HepG2 (cell line): Measurements from ENCODE around the gene SIN3A. TPM values are rescaled to one million over a fixed set of nuclear protein-coding genes. Genes with fewer than 3 reads are reported as not detected.
A peak's percentile ranks its signal among the peaks of the same experiment; 100 is the strongest.

Experiments used
- AGO1 ChIP-seq: fragments of 200-400 bp; formaldehyde crosslinking; IDR thresholded peaks from 2 replicates; pipeline ENCODE4 v1.6.1; 2017; ENCODE audit warnings: mild to moderate bottlenecking, low read depth, low read length, moderate library complexity; ENCODE audit not compliant: poor library complexity, severe bottlenecking
- CBX2 ChIP-seq, 2 experiments: fragments of 200-600 bp in 1 of 2; sonication (generic); formaldehyde crosslinking in 1 of 2; IDR thresholded peaks; 2 replicates each; pipeline versions ENCODE4 v1.7.0 to v1.8.1; 2018 to 2022; ENCODE audit warnings: low read depth in 2 of 2, low read length in 1 of 2, mild to moderate bottlenecking in 1 of 2, missing genetic modification reagents in 1 of 2
- CCAR2 ChIP-seq: fragments of 200-400 bp; formaldehyde crosslinking; optimal IDR thresholded peaks from 2 replicates; pipeline ENCODE3; 2018; ENCODE audit warnings: low read depth, mild to moderate bottlenecking, low read length, moderate library complexity
- EHMT2 ChIP-seq: fragments of 200-600 bp; sonication (generic); IDR thresholded peaks from 2 replicates; pipeline ENCODE4 v1.7.0; 2017; ENCODE audit warnings: antibody characterized with exemption, low read depth, low read length, borderline replicate concordance
- JUN ChIP-seq: sonication (generic); formaldehyde crosslinking; IDR thresholded peaks from 2 replicates; pipeline ENCODE4 v1.4.0; 2020; ENCODE audit warnings: mild to moderate bottlenecking, missing genetic modification reagents
- MAF1 ChIP-seq: sonication (generic); formaldehyde crosslinking; IDR thresholded peaks from 2 replicates; pipeline ENCODE4 v1.5.0; 2020; ENCODE audit warnings: missing genetic modification reagents, borderline replicate concordance
- MLLT10 ChIP-seq: sonication (generic); formaldehyde crosslinking; IDR thresholded peaks from 2 replicates; pipeline ENCODE4 v1.4.0; 2020; ENCODE audit warnings: missing genetic modification reagents
- MTA1 ChIP-seq: sonication (generic); formaldehyde crosslinking; IDR thresholded peaks from 2 replicates; pipeline ENCODE4 v1.4.0; 2020; ENCODE audit warnings: missing genetic modification reagents, mild to moderate bottlenecking, borderline replicate concordance
- NFRKB ChIP-seq: fragments of 450-650 bp; IDR thresholded peaks from 2 replicates; pipeline ENCODE4 v1.6.1; 2017
- SIN3A ChIP-seq: IDR thresholded peaks from 2 replicates; pipeline ENCODE4 v1.6.1; 2011; ENCODE audit warnings: low read depth, mild to moderate bottlenecking, control low read depth, low read length, borderline replicate concordance
- SP4 ChIP-seq: sonication (generic); formaldehyde crosslinking; IDR thresholded peaks from 2 replicates; pipeline ENCODE4 v1.8.1; 2023; ENCODE audit warnings: mild to moderate bottlenecking, missing genetic modification reagents
- SSRP1 ChIP-seq: IDR thresholded peaks from 2 replicates; pipeline ENCODE4 v1.6.1; 2016; ENCODE audit warnings: control low read depth
- ZFYVE20 ChIP-seq: sonication (generic); formaldehyde crosslinking; IDR thresholded peaks from 2 replicates; pipeline ENCODE4 v1.8.0; 2023; ENCODE audit warnings: low read depth, mild to moderate bottlenecking, moderate library complexity, missing genetic modification reagents, borderline replicate concordance
- ZNF160 ChIP-seq: sonication (generic); formaldehyde crosslinking; IDR thresholded peaks from 2 replicates; pipeline ENCODE4 v1.8.0; 2022; ENCODE audit warnings: mild to moderate bottlenecking, inconsistent platforms, missing genetic modification reagents
- ZNF468 ChIP-seq: sonication (generic); formaldehyde crosslinking; IDR thresholded peaks from 2 replicates; pipeline ENCODE4 v1.8.0; 2022; ENCODE audit warnings: mild to moderate bottlenecking, moderate library complexity, missing genetic modification reagents
- ZNF549 ChIP-seq: sonication (generic); formaldehyde crosslinking; IDR thresholded peaks from 2 replicates; pipeline ENCODE4 v1.5.0; 2020; ENCODE audit warnings: missing genetic modification reagents
- ZNF550 ChIP-seq: sonication (generic); formaldehyde crosslinking; IDR thresholded peaks from 2 replicates; pipeline ENCODE4 v1.4.0; 2020; ENCODE audit warnings: mild to moderate bottlenecking, missing genetic modification reagents, borderline replicate concordance
- ZNF670 ChIP-seq: sonication (generic); formaldehyde crosslinking; IDR thresholded peaks from 2 replicates; pipeline ENCODE4 v1.8.0; 2022; ENCODE audit warnings: mild to moderate bottlenecking, missing genetic modification reagents, borderline replicate concordance
- polyA plus RNA-seq, 8 experiments: library from polyadenylated mRNA; depleted of rRNA in 3 of 8; stranded (reverse) in 7 of 8; unstranded in 1 of 8; fragments of >200 nt; fragmentation: Illumina TruSeq in 4 of 8; extraction: Trizol in 4 of 8; gene quantifications; 2 replicates each; pipeline versions ENCODE4 v1.2.1 to v1.2.3, GENCODE V29; 2011 to 2016; ENCODE audit warnings: low read depth in 4 of 8, missing spikeins in 1 of 8, mixed read lengths in 1 of 8; ENCODE audit not compliant: insufficient read depth in 1 of 8
- total RNA-seq, 5 experiments: library from RNA; depleted of rRNA; stranded (reverse); fragments of >200 nt; fragmentation: Illumina TruSeq; extraction: Trizol; gene quantifications; 2 replicates each; pipeline ENCODE4 v1.2.3, GENCODE V29; 2016; ENCODE audit warnings: low read depth in 1 of 5
- TF ChIP-seq, protein P1 (sequence below): fragments of 450-650 bp; IDR thresholded peaks from 2 replicates; pipeline ENCODE4 v1.6.1; 2017
- TF ChIP-seq, protein P2 (sequence below): sonication (generic); formaldehyde crosslinking; IDR thresholded peaks from 2 replicates; pipeline ENCODE4 v1.8.1; 2023; ENCODE audit warnings: missing genetic modification reagents, inconsistent platforms, borderline replicate concordance
- TF ChIP-seq, protein P3 (sequence below): sonication (generic); formaldehyde crosslinking; IDR thresholded peaks from 2 replicates; pipeline ENCODE4 v1.8.0; 2023; ENCODE audit warnings: mild to moderate bottlenecking, missing genetic modification reagents
- TF ChIP-seq, protein P4 (sequence below): sonication (generic); formaldehyde crosslinking; IDR thresholded peaks from 2 replicates; pipeline ENCODE4 v1.4.0; 2020; ENCODE audit warnings: missing genetic modification reagents, low read depth, mild to moderate bottlenecking, borderline replicate concordance

The SIN3A gene
- total and polyA plus RNA-seq, 2 of the 13 experiments (the other 11 are each of a cell fraction or from before 2014, with no cell fraction given) = 16.1 to 28.1 TPM

DNA sequence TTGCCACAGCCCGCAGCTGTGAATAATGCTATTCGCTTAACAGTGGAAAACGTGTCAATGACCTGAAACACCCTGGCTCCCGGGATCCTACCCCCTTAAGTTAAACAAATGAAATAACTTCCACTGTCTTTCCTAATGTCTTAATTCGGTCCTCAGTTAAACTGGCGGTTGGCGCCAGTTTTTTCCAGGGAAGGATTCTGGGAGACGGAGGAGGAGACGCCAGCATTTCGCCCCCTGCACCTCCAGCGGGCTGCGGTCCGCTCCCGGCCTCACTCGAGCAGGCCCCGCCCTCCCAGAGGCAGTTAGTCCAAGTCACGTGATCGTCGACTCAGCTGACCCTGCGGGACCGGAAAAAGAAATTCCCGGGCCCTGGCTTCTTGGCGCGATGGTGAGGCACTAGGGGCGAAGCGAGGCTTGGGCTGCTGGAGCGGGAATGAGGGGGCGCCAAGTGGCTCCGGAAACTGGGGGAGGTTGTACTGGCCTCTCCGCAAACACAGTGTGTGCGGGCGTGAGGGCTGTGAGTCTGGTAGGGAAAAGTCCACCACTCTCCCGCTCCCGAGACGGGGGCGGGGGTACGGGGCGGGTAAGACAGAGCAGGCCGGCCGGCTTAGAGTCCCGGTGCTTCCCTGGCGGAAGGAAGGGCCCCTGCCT, 115.7 kb downstream of the SIN3A start, which contains the start of gene COMMD4 (continued):
- TF ChIP-seq CBX2 (IDR thresholded peaks at IDR 0.05; ENCODE audit: low read depth, low read length) (no peak), CBX2 (CRISPR knock-in tag; IDR thresholded peaks at IDR 0.05; ENCODE audit: low read depth) (no peak), ZNF550 (peak; percentile 86; the same call in 1 of the 2 replicates), CCAR2 (no peak), ZNF670 (CRISPR knock-in tag) (peak; percentile 69; the same call in 1 of the 2 replicates), MAF1 (CRISPR knock-in tag) (peak; percentile 68; the same call in 1 of the 2 replicates), AGO1 (no peak), ZNF468 (no peak), MLLT10 (CRISPR knock-in tag) (no peak), SP4 (CRISPR knock-in tag) (0 out of 2 replicates have a peak, but pooled peaks have one; percentile 66), EHMT2 (no peak), SSRP1 (CRISPR knock-in tag) (no peak), ZNF549 (CRISPR knock-in tag) (no peak), MTA1 (no peak), ZNF160 (no peak), ZFYVE20 (CRISPR knock-in tag) (no peak), SIN3A (peak; percentile 96), NFRKB (no peak), JUN (CRISPR knock-in tag) (no peak)
- TF ChIP-seq, protein P1, sequence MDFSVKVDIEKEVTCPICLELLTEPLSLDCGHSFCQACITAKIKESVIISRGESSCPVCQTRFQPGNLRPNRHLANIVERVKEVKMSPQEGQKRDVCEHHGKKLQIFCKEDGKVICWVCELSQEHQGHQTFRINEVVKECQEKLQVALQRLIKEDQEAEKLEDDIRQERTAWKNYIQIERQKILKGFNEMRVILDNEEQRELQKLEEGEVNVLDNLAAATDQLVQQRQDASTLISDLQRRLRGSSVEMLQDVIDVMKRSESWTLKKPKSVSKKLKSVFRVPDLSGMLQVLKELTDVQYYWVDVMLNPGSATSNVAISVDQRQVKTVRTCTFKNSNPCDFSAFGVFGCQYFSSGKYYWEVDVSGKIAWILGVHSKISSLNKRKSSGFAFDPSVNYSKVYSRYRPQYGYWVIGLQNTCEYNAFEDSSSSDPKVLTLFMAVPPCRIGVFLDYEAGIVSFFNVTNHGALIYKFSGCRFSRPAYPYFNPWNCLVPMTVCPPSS = peak; percentile 93; the same call in 1 of the 2 replicates
- TF ChIP-seq, protein P2, sequence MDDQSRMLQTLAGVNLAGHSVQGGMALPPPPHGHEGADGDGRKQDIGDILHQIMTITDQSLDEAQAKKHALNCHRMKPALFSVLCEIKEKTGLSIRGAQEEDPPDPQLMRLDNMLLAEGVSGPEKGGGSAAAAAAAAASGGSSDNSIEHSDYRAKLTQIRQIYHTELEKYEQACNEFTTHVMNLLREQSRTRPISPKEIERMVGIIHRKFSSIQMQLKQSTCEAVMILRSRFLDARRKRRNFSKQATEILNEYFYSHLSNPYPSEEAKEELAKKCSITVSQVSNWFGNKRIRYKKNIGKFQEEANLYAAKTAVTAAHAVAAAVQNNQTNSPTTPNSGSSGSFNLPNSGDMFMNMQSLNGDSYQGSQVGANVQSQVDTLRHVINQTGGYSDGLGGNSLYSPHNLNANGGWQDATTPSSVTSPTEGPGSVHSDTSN (CRISPR knock-in tag) = no peak
- TF ChIP-seq, protein P3, sequence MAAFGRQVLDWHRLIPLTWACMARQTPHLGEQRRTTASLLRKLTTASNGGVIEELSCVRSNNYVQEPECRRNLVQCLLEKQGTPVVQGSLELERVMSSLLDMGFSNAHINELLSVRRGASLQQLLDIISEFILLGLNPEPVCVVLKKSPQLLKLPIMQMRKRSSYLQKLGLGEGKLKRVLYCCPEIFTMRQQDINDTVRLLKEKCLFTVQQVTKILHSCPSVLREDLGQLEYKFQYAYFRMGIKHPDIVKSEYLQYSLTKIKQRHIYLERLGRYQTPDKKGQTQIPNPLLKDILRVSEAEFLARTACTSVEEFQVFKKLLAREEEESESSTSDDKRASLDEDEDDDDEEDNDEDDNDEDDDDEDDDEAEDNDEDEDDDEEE (CRISPR knock-in tag) = no peak; the same call in 1 of the 2 replicates
- TF ChIP-seq, protein P4, sequence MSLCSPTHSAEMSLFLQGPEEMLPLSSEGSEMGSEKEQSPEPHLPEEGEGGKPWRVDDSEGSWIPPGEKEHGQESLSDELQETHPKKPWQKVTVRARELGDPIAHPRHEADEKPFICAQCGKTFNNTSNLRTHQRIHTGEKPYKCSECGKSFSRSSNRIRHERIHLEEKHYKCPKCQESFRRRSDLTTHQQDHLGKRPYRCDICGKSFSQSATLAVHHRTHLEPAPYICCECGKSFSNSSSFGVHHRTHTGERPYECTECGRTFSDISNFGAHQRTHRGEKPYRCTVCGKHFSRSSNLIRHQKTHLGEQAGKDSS = peak; percentile 48; the same call in 1 of the 2 replicates
